Endothelial cell of umbilical vein (primary cell): ENCODE results near the gene FNBP1.

ENCODE experiments used
- CTCF ChIP-seq, 2 donors: IDR thresholded peaks; 1 replicate in 1 of 2; 2 replicates in 1 of 2; pipeline ENCODE4 v1.5.1; 2011; ENCODE audit warnings: low read length in 2 of 2, mild to moderate bottlenecking in 2 of 2, moderate library complexity in 2 of 2, control low read depth in 1 of 2, inconsistent platforms in 1 of 2, low read depth in 1 of 2; ENCODE audit not compliant: insufficient read depth in 1 of 2; ENCODE audit errors: extremely low read depth in 1 of 2
- EZH2 ChIP-seq: IDR thresholded peaks from 2 replicates; pipeline ENCODE4 v1.6.1; 2012; ENCODE audit warnings: borderline replicate concordance, low read depth, mild to moderate bottlenecking, moderate library complexity, low read length, inconsistent platforms; ENCODE audit not compliant: severe bottlenecking
- GATA2 ChIP-seq: IDR thresholded peaks from 2 replicates; pipeline ENCODE4 v1.7.0; 2011; ENCODE audit warnings: low read depth, mild to moderate bottlenecking, moderate library complexity, mixed read lengths, low read length; ENCODE audit not compliant: insufficient read length, insufficient read depth
- MAX ChIP-seq: IDR thresholded peaks from 2 replicates; pipeline ENCODE4 v1.6.1; 2011; ENCODE audit not compliant: insufficient read depth, insufficient read length
- POLR2A ChIP-seq: IDR thresholded peaks from 2 replicates; pipeline ENCODE4 v1.6.1; 2012; ENCODE audit warnings: low read depth, mild to moderate bottlenecking, control low read depth, low read length
- POLR2AphosphoS5 ChIP-seq: IDR thresholded peaks from 2 replicates; pipeline ENCODE4 v1.6.1; 2012; ENCODE audit warnings: low read depth, mild to moderate bottlenecking, control low read depth, low read length, moderate library complexity; ENCODE audit not compliant: insufficient read depth

GRCh38 chr9:129936222-129936621 is 106.8 kb downstream of the FNBP1 start:
- no peak for TF ChIP-seq POLR2AphosphoS5
- no peak for TF ChIP-seq EZH2
- no peak for TF ChIP-seq MAX
- TF ChIP-seq CTCF (IDR thresholded peaks at IDR 0.05; ENCODE audit: extremely low read depth in 1 of 2, insufficient read depth in 1 of 2, low read depth in 1 of 2, low read length in 2 of 2), result no peak
- no peak for TF ChIP-seq GATA2
- no peak for TF ChIP-seq POLR2A
